Measurements from ENCODE around the gene PREX1. TPM values are rescaled to one million over a fixed set of nuclear protein-coding genes. Genes with fewer than 3 reads are reported as not detected.

PREX1 gene
- polyA plus RNA-seq, 1 of the 3 experiments (the other 2 are of a cell fraction): 5.3 TPM

- no peak overlapping the region for H3K27ac ChIP-seq (ENCODE audit: low read depth in 2 of 2, low read length in 1 of 2)
- no peak overlapping the region for H3K9ac ChIP-seq
- CTCF ChIA-PET: interaction anchor here (2.7 to 7.4 kb wide), 2 partner anchors 13 to 261 kb away, joined by 14 to 41 read pairs; no protein-coding TSS in a partner anchor
- no peak overlapping the region for H2AFZ ChIP-seq (ENCODE audit: low read depth)
- DNase-seq: no peak
- no peaks in the 10 kb centered on the region for H3K9me3 ChIP-seq
- no peaks in the 10 kb centered on the region for H3K36me3 ChIP-seq (replicated peaks in 1 of 2; ENCODE audit: control insufficient read depth in 1 of 2, insufficient read depth in 2 of 2, low read length in 1 of 2)
- no peak overlapping the region for H3K4me3 ChIP-seq (ENCODE audit: low read depth in 2 of 2, low read length in 1 of 2)
- no peaks in the 10 kb centered on the region for H3F3A ChIP-seq (replicated peaks; ENCODE audit: insufficient read depth)
- TF ChIP-seq JUND (IDR thresholded peaks at IDR 0.05) (no peak), RXRA (IDR thresholded peaks at IDR 0.05; ENCODE audit: borderline replicate concordance, low read depth) (no peak), RFX5 (IDR thresholded peaks at IDR 0.05; ENCODE audit: low read length) (no peak), IRF3 (IDR thresholded peaks at IDR 0.05; ENCODE audit: low read depth, low read length) (no peak), MEF2A (IDR thresholded peaks at IDR 0.05; ENCODE audit: borderline replicate concordance, low read depth) (no peak), ELF1 (IDR thresholded peaks at IDR 0.05) (no peak), TCF12 (IDR thresholded peaks at IDR 0.05) (no peak), YY1 (IDR thresholded peaks at IDR 0.05; ENCODE audit: low read depth) (no peak), MXI1 (IDR thresholded peaks at IDR 0.05; ENCODE audit: low read depth, low read length) (no peak), TEAD4 (IDR thresholded peaks at IDR 0.05; ENCODE audit: borderline replicate concordance, insufficient read depth) (no peak), RCOR1 (IDR thresholded peaks at IDR 0.05; ENCODE audit: low read length) (no peak)
- H3K79me2 ChIP-seq (ENCODE audit: insufficient read depth): no peaks in the 10 kb centered on the region
- 85% methylated on average over 15 of the region's 15 CpGs for WGBS (ENCODE audit: low lambda C conversion rate)
- H3K4me1 ChIP-seq (ENCODE audit: control insufficient read depth in 1 of 2, insufficient read depth in 2 of 2, low read depth in 1 of 2, low read length in 1 of 2): no peaks in the 10 kb centered on the region
- no peaks in the 10 kb centered on the region for H3K27me3 ChIP-seq (ENCODE audit: insufficient read depth)
- POLR2A ChIA-PET: no interaction called here
- H3K9me2 ChIP-seq: no peaks in the 10 kb centered on the region
- no peak overlapping the region for H3K4me2 ChIP-seq
- no peaks in the 10 kb centered on the region for H4K20me1 ChIP-seq (ENCODE audit: insufficient read depth)
These were observed 183.4 kb downstream of the PREX1 start for GRCh38 chr20:48644286-48644828.

GRCh38 chr20:48642105-48642880, 185.5 kb downstream of the PREX1 start:
- no peak for DNase-seq
- ChIA-PET POLR2A (no interaction called here), CTCF (interaction anchor here (1.7 to 7.4 kb wide), 3 partner anchors 15 to 263 kb away, joined by 7 to 41 read pairs (median 14); no protein-coding TSS in a partner anchor)
- 88% methylated on average over 5 of the region's 11 CpGs for WGBS (ENCODE audit: low lambda C conversion rate)
- Histone ChIP-seq H3K9ac (no peak overlapping the region), H3K27ac (ENCODE audit: low read depth in 2 of 2, low read length in 1 of 2) (no peak overlapping the region), H3K9me2 (no peaks in the 10 kb centered on the region), H3K27me3 (ENCODE audit: insufficient read depth) (no peaks in the 10 kb centered on the region), H3F3A (replicated peaks; ENCODE audit: insufficient read depth) (no peaks in the 10 kb centered on the region), H4K20me1 (ENCODE audit: insufficient read depth) (no peaks in the 10 kb centered on the region), H3K4me3 (ENCODE audit: low read depth in 2 of 2, low read length in 1 of 2) (no peak overlapping the region), H3K36me3 (replicated peaks in 1 of 2; ENCODE audit: control insufficient read depth in 1 of 2, insufficient read depth in 2 of 2, low read length in 1 of 2) (no peaks in the 10 kb centered on the region), H3K9me3 (no peaks in the 10 kb centered on the region), H3K4me1 (ENCODE audit: control insufficient read depth in 1 of 2, insufficient read depth in 2 of 2, low read depth in 1 of 2, low read length in 1 of 2) (no peaks in the 10 kb centered on the region), H3K79me2 (ENCODE audit: insufficient read depth) (no peaks in the 10 kb centered on the region), H3K4me2 (no peak overlapping the region), H2AFZ (ENCODE audit: low read depth) (no peak overlapping the region)
- no peak for TF ChIP-seq NRF1 (IDR thresholded peaks at IDR 0.05; ENCODE audit: low read depth, low read length)
- TF ChIP-seq MXI1 (IDR thresholded peaks at IDR 0.05; ENCODE audit: low read depth, low read length): no peak
- no peak for TF ChIP-seq RAD21 (IDR thresholded peaks at IDR 0.05; ENCODE audit: low read length)
- no peak for TF ChIP-seq TEAD4 (IDR thresholded peaks at IDR 0.05; ENCODE audit: borderline replicate concordance, insufficient read depth)
